Right atrium auricular region (tissue), 2 donors: Measurements from ENCODE around the gene MXRA7. TPM values are rescaled to one million over a fixed set of nuclear protein-coding genes. Genes with fewer than 3 reads are reported as not detected.
"Not testable (repeated sequence)": the region's sequence is repeated elsewhere in the genome, so short reads cannot be mapped to it uniquely, and the experiment has no call there.

Experiments used
- DNase-seq: peaks from one replicate; pipeline ENCODE4 v3.0.0-alpha.2; 2019; ENCODE audit warnings: low spot score
- H3K27ac ChIP-seq, 2 donors: fragments of 200-600 bp; sonication (generic); 1 replicate in 1 of 2; 2 replicates in 1 of 2; pipeline ENCODE4 v1.5.1; 2016 to 2019
- H3K27me3 ChIP-seq, 2 donors: fragments of 200-600 bp; sonication (generic); one replicate each; pipeline versions ENCODE4 v1.5.1 to v1.6.0; 2017 to 2019
- H3K36me3 ChIP-seq: fragments of 200-600 bp; sonication (generic); one replicate; pipeline ENCODE4 v1.5.1; 2016
- H3K4me1 ChIP-seq, 2 donors: fragments of 200-600 bp; sonication (generic); one replicate each; pipeline versions ENCODE4 v1.5.1 to v1.6.0; 2017 to 2019
- H3K4me3 ChIP-seq, 2 donors: fragments of 200-600 bp; sonication (generic); 1 replicate in 1 of 2; 2 replicates in 1 of 2; pipeline ENCODE4 v1.5.1; 2017 to 2019; ENCODE audit warnings: mild to moderate bottlenecking in 1 of 2, moderate library complexity in 1 of 2
- H3K9me3 ChIP-seq, 2 donors: fragments of 200-600 bp; sonication (generic); one replicate each; pipeline ENCODE4 v1.5.1; 2019
- CTCF ChIP-seq, 2 donors: fragments of 200-600 bp; sonication (generic); IDR thresholded peaks; one replicate each; pipeline ENCODE4 v1.5.1; 2019; ENCODE audit warnings: antibody characterized with exemption in 2 of 2
- total RNA-seq, 2 donors: library from RNA; depleted of rRNA; stranded (reverse); fragments of >200 nt; gene quantifications; one replicate each; pipeline ENCODE4 v1.1.0, GENCODE V29; 2016

The MXRA7 gene
- total RNA-seq, 2 donors from 2014 or later: 440 to 644 TPM

DNA sequence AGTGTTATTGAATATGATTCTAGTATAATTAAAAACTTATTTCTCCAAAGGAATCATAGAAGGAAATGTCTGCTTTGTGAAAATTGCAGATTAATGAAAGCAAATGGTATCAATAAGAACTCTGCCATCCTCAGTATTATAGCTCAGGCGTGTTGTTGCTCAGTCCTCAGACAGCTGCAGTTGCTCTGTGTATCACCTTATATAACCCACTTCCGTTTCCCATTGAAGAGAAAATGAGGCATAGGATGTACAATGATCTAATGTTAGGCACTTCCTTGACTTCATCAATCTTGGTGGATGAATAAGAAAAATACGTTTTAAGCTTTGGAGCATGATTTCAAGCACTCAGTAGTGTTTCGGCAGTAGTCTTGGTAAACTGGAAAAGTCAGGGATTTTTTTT lies 41.2 kb upstream of the MXRA7 start:
- no peak for TF ChIP-seq CTCF (IDR thresholded peaks at IDR 0.05)
- Histone ChIP-seq H3K4me3 (no peak overlapping the region), H3K36me3 (peaks cover 27% of the 10 kb centered on the region), H3K9me3 (no peaks in the 10 kb centered on the region), H3K27me3 (no peaks in the 10 kb centered on the region), H3K27ac (peak overlapping the region in 1 of 2 donors; percentile 31), H3K4me1 (peaks cover 0 to 17% of the 10 kb centered on the region in 2 donors)
- DNase-seq: no peak

- peaks cover 0 to 18% of the 10 kb centered on the region in 2 donors for H3K4me1 ChIP-seq
- H3K27me3 ChIP-seq: no peaks in the 10 kb centered on the region
- no peaks in the 10 kb centered on the region for H3K9me3 ChIP-seq
- no peak overlapping the region for H3K4me3 ChIP-seq
- TF ChIP-seq CTCF (IDR thresholded peaks at IDR 0.05): no peak
- peaks cover 26% of the 10 kb centered on the region for H3K36me3 ChIP-seq
- no peak for DNase-seq
- no peak overlapping the region for H3K27ac ChIP-seq
Measured at GRCh38 chr17:76751416-76751993, 40.7 kb upstream of the MXRA7 start.

GRCh38 chr17:76748657-76749056 lies 37.9 kb upstream of the MXRA7 start:
- Histone ChIP-seq H3K36me3 (peaks cover 29% of the 10 kb centered on the region), H3K4me1 (peaks cover 0 to 18% of the 10 kb centered on the region in 2 donors), H3K27me3 (no peaks in the 10 kb centered on the region), H3K9me3 (no peaks in the 10 kb centered on the region), H3K4me3 (no peak overlapping the region), H3K27ac (peak overlapping the region; percentile 62 to 78)
- DNase-seq: no peak
- TF ChIP-seq CTCF (IDR thresholded peaks at IDR 0.05): no peak

- DNase-seq: no peak
- no peaks in the 10 kb centered on the region for H3K9me3 ChIP-seq
- TF ChIP-seq CTCF (IDR thresholded peaks at IDR 0.05): no peak
- H3K27me3 ChIP-seq: no peaks in the 10 kb centered on the region
- H3K4me3 ChIP-seq: no peak overlapping the region
- peaks cover 37% of the 10 kb centered on the region for H3K36me3 ChIP-seq
- H3K4me1 ChIP-seq: peaks cover 0 to 18% of the 10 kb centered on the region in 2 donors
- peak overlapping the region; percentile 62 to 78 for H3K27ac ChIP-seq
Measured at GRCh38 chr17:76747716-76748363, 37.1 kb upstream of the MXRA7 start.

DNA sequence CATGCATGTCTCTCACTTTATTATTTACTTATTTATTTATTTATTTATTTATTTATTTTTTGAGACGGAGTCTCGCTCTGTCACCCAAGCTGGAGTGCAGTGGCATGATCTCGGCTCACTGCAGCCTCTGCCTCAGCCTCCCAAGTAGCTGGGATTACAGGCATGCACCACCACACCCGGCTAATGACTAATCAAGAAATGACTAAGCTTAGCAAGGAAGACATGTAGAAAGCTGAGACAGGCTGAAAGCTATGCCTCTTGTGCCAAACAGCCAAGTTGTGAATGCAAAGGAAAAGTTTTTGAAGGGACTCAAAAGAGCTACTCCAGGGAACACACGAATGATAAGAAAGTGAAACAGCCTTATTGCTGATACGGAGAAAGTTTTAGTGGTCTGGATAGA lies 35.0 kb upstream of the MXRA7 start:
- not testable (repeated sequence) for H3K9me3 ChIP-seq, H3K4me3 ChIP-seq, H3K27me3 ChIP-seq, DNase-seq, H3K27ac ChIP-seq
- Histone ChIP-seq H3K36me3 (peaks cover 50% of the 10 kb centered on the region), H3K4me1 (peaks cover 0 to 22% of the 10 kb centered on the region in 2 donors)

- H3K27ac ChIP-seq: peak overlapping the region; percentile 51 to 71
- DNase-seq: no peak
- H3K9me3 ChIP-seq: no peaks in the 10 kb centered on the region
- H3K4me3 ChIP-seq: no peak overlapping the region
- peaks cover 0 to 24% of the 10 kb centered on the region in 2 donors for H3K4me1 ChIP-seq
- no peaks in the 10 kb centered on the region for H3K27me3 ChIP-seq
- TF ChIP-seq CTCF (IDR thresholded peaks at IDR 0.05): no peak
- H3K36me3 ChIP-seq: peaks cover 50% of the 10 kb centered on the region
Measured at GRCh38 chr17:76744747-76745146, 34.0 kb upstream of the MXRA7 start.
